Measurements from ENCODE around the gene C6orf141. TPM values are rescaled to one million over a fixed set of nuclear protein-coding genes. Genes with fewer than 3 reads are reported as not detected.
"Not testable (repeated sequence)": the region's sequence is repeated elsewhere in the genome, so short reads cannot be mapped to it uniquely, and the experiment has no call there.

Gene C6orf141
- total RNA-seq, 1 donor from 2014 or later = 6.5 TPM

- TF ChIP-seq, protein P1, sequence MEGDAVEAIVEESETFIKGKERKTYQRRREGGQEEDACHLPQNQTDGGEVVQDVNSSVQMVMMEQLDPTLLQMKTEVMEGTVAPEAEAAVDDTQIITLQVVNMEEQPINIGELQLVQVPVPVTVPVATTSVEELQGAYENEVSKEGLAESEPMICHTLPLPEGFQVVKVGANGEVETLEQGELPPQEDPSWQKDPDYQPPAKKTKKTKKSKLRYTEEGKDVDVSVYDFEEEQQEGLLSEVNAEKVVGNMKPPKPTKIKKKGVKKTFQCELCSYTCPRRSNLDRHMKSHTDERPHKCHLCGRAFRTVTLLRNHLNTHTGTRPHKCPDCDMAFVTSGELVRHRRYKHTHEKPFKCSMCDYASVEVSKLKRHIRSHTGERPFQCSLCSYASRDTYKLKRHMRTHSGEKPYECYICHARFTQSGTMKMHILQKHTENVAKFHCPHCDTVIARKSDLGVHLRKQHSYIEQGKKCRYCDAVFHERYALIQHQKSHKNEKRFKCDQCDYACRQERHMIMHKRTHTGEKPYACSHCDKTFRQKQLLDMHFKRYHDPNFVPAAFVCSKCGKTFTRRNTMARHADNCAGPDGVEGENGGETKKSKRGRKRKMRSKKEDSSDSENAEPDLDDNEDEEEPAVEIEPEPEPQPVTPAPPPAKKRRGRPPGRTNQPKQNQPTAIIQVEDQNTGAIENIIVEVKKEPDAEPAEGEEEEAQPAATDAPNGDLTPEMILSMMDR (IDR thresholded peaks at IDR 0.05; ENCODE audit: unreplicated experiment) = no peak
- no peak overlapping the region for H3K4me3 Mint-ChIP-seq
- no peak overlapping the region for H3K27ac Mint-ChIP-seq
- no peaks in the 10 kb centered on the region for H3K36me3 Mint-ChIP-seq
- no peaks in the 10 kb centered on the region for H3K27me3 Mint-ChIP-seq (ENCODE audit: low read depth)
- H3K4me1 Mint-ChIP-seq = no peaks in the 10 kb centered on the region
- no peak for DNase-seq (ENCODE audit: low spot score in 2 of 2, unreplicated experiment in 2 of 2)
- peaks cover 3% of the 10 kb centered on the region for H3K9me3 Mint-ChIP-seq
Measured at GRCh38 chr6:49576618-49577017, 26.1 kb downstream of the C6orf141 start.

DNA sequence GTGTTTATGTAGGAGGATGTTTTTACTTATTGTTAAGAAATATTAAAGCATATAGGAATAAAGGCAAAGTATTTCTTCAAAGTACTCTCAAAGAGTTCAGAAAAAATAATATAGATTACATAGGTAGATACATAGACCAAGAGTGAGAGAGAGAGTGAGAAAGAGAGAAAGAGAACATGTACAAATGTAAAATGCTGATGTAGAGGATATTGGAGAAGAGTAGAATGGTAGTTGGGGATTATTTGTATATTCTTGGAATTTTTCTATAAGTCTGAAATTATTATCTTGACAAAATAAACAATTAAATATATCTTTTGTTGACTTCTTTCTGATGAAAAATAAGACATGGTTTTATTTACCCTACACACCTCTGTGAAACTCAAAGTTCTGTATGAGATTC is 29.2 kb downstream of the C6orf141 start:
- Mint-ChIP-seq H3K27ac (no peak overlapping the region), H3K4me1 (no peaks in the 10 kb centered on the region), H3K9me3 (peaks cover 3% of the 10 kb centered on the region), H3K4me3 (no peak overlapping the region), H3K36me3 (no peaks in the 10 kb centered on the region), H3K27me3 (ENCODE audit: low read depth) (no peaks in the 10 kb centered on the region)
- DNase-seq (ENCODE audit: low spot score in 2 of 2, unreplicated experiment in 2 of 2) = no peak
- TF ChIP-seq, protein P1 (IDR thresholded peaks at IDR 0.05; ENCODE audit: unreplicated experiment) = no peak

GRCh38 chr6:49582529-49582928 is 32.1 kb downstream of the C6orf141 start:
- H3K9me3 Mint-ChIP-seq = peaks cover 3% of the 10 kb centered on the region
- DNase-seq (ENCODE audit: low spot score in 2 of 2, unreplicated experiment in 2 of 2) = no peak

DNA sequence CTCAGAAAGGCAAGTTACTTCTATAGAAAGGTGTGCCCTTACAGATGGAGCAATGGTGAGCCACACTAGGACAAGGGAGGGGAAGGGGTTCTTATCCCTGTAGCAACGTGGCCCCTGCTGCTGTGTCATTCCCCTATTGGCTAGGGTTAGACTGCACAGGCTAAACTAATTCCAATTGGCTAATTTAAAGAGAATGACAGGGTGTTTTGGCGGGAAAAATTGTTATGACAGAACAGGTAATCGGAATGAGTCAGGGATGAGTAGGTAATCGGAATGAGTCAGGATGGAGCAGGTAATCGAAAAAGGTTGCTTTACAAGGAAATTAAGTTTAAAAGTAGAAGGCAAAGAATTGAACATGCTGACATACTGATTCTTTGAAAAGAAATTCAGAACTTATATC is 36.8 kb downstream of the C6orf141 start:
- H3K4me3 Mint-ChIP-seq; H3K4me1 Mint-ChIP-seq; H3K9me3 Mint-ChIP-seq; H3K36me3 Mint-ChIP-seq; H3K27me3 Mint-ChIP-seq (ENCODE audit: low read depth); DNase-seq (ENCODE audit: low spot score in 2 of 2, unreplicated experiment in 2 of 2); H3K27ac Mint-ChIP-seq: not testable (repeated sequence)

More at GRCh38 chr6:49582529-49582928, 32.1 kb downstream of the C6orf141 start:
- no peaks in the 10 kb centered on the region for H3K27me3 Mint-ChIP-seq (ENCODE audit: low read depth)
- no peak overlapping the region for H3K4me3 Mint-ChIP-seq
- H3K36me3 Mint-ChIP-seq = no peaks in the 10 kb centered on the region
- H3K27ac Mint-ChIP-seq = no peak overlapping the region
- H3K4me1 Mint-ChIP-seq = no peaks in the 10 kb centered on the region
- TF ChIP-seq, protein P1 (IDR thresholded peaks at IDR 0.05; ENCODE audit: unreplicated experiment) = no peak

Other genes with a start within 250 kb of the C6orf141 start
- 19.8 to 20.1 TPM (median 20.0 TPM) in 3 replicates for gene MMUT, start 87.4 kb upstream of the C6orf141 start, total RNA-seq
- 5.0 to 5.9 TPM (median 5.4 TPM) in 3 replicates for gene CENPQ, start 87.3 kb upstream of the C6orf141 start, total RNA-seq
- gene GLYATL3, start 50.7 kb upstream of the C6orf141 start, total RNA-seq = not detected in 3 replicates
- not detected in 3 replicates for gene RHAG, start 86.2 kb downstream of the C6orf141 start, total RNA-seq
- gene CRISP2, start 162.9 kb downstream of the C6orf141 start, total RNA-seq = not detected in 3 replicates
- 0.66 to 1.2 TPM (median 0.85 TPM) in 3 replicates for gene CRISP3, start 193.7 kb downstream of the C6orf141 start, total RNA-seq
- not detected in 3 replicates for gene PGK2, start 236.6 kb downstream of the C6orf141 start, total RNA-seq

Measured in mesothelial cell of epicardium (in vitro differentiated cells).